ENCODE results near the gene EPHA7.

EPHA7 gene

GRCh38 chr6:93407186-93407585 is 12.2 kb downstream of the EPHA7 start:
- Histone ChIP-seq H3K4me1 (ENCODE audit: low read length) (no peaks in the 10 kb centered on the region), H3K79me2 (ENCODE audit: low read length) (no peaks in the 10 kb centered on the region), H3K4me3 (ENCODE audit: low read length) (no peak overlapping the region), H2AFZ (ENCODE audit: low read depth, low read length) (no peak overlapping the region), H3K9me3 (ENCODE audit: insufficient read depth, low read length) (no peaks in the 10 kb centered on the region), H4K20me1 (ENCODE audit: insufficient read depth, low read length) (no peaks in the 10 kb centered on the region), H3K27me3 (ENCODE audit: low read depth, low read length) (no peaks in the 10 kb centered on the region), H3K27ac (ENCODE audit: low read length) (no peak overlapping the region), H3K36me3 (replicated peaks; ENCODE audit: low read depth, low read length) (no peaks in the 10 kb centered on the region), H3K4me2 (ENCODE audit: low read length) (no peak overlapping the region), H3K9ac (ENCODE audit: low read length) (no peak overlapping the region)
- TF ChIP-seq CTCF (IDR thresholded peaks at IDR 0.05; ENCODE audit: low read depth, low read length) = no peak
- TF ChIP-seq EZH2phosphoT487 (IDR thresholded peaks at IDR 0.05; ENCODE audit: low read depth) = no peak

- no peaks in the 10 kb centered on the region for H3K27me3 ChIP-seq (ENCODE audit: low read depth, low read length)
- TF ChIP-seq EZH2phosphoT487 (IDR thresholded peaks at IDR 0.05; ENCODE audit: low read depth) = no peak
- no peak for TF ChIP-seq CTCF (IDR thresholded peaks at IDR 0.05; ENCODE audit: low read depth, low read length)
- H3K79me2 ChIP-seq (ENCODE audit: low read length) = no peaks in the 10 kb centered on the region
- H2AFZ ChIP-seq (ENCODE audit: low read depth, low read length) = no peak overlapping the region
- no peaks in the 10 kb centered on the region for H3K36me3 ChIP-seq (replicated peaks; ENCODE audit: low read depth, low read length)
- H3K4me1 ChIP-seq (ENCODE audit: low read length) = no peaks in the 10 kb centered on the region
- H4K20me1 ChIP-seq (ENCODE audit: insufficient read depth, low read length) = no peaks in the 10 kb centered on the region
- no peak overlapping the region for H3K9ac ChIP-seq (ENCODE audit: low read length)
- no peak overlapping the region for H3K4me2 ChIP-seq (ENCODE audit: low read length)
- no peak overlapping the region for H3K27ac ChIP-seq (ENCODE audit: low read length)
- no peaks in the 10 kb centered on the region for H3K9me3 ChIP-seq (ENCODE audit: insufficient read depth, low read length)
- no peak overlapping the region for H3K4me3 ChIP-seq (ENCODE audit: low read length)
These were observed 16.0 kb downstream of the EPHA7 start for GRCh38 chr6:93403390-93403789.

- H3K79me2 ChIP-seq (ENCODE audit: low read length) = no peaks in the 10 kb centered on the region
- TF ChIP-seq CTCF (IDR thresholded peaks at IDR 0.05; ENCODE audit: low read depth, low read length) = no peak
- no peak for TF ChIP-seq EZH2phosphoT487 (IDR thresholded peaks at IDR 0.05; ENCODE audit: low read depth)
- no peak overlapping the region for H3K9ac ChIP-seq (ENCODE audit: low read length)
- no peaks in the 10 kb centered on the region for H3K4me1 ChIP-seq (ENCODE audit: low read length)
- no peak overlapping the region for H3K4me3 ChIP-seq (ENCODE audit: low read length)
- H3K4me2 ChIP-seq (ENCODE audit: low read length) = no peak overlapping the region
- no peaks in the 10 kb centered on the region for H4K20me1 ChIP-seq (ENCODE audit: insufficient read depth, low read length)
- H2AFZ ChIP-seq (ENCODE audit: low read depth, low read length) = no peak overlapping the region
- no peaks in the 10 kb centered on the region for H3K27me3 ChIP-seq (ENCODE audit: low read depth, low read length)
- H3K9me3 ChIP-seq (ENCODE audit: insufficient read depth, low read length) = no peaks in the 10 kb centered on the region
- no peak overlapping the region for H3K27ac ChIP-seq (ENCODE audit: low read length)
- H3K36me3 ChIP-seq (replicated peaks; ENCODE audit: low read depth, low read length) = no peaks in the 10 kb centered on the region
These were observed 20.6 kb downstream of the EPHA7 start for GRCh38 chr6:93398723-93399122.

- Histone ChIP-seq H3K79me2 (ENCODE audit: low read length) (no peaks in the 10 kb centered on the region), H3K4me3 (ENCODE audit: low read length) (no peak overlapping the region), H3K4me2 (ENCODE audit: low read length) (no peak overlapping the region), H3K9ac (ENCODE audit: low read length) (no peak overlapping the region), H3K27me3 (ENCODE audit: low read depth, low read length) (no peaks in the 10 kb centered on the region), H3K9me3 (ENCODE audit: insufficient read depth, low read length) (no peaks in the 10 kb centered on the region), H3K27ac (ENCODE audit: low read length) (no peak overlapping the region), H2AFZ (ENCODE audit: low read depth, low read length) (no peak overlapping the region), H3K36me3 (replicated peaks; ENCODE audit: low read depth, low read length) (no peaks in the 10 kb centered on the region), H3K4me1 (ENCODE audit: low read length) (no peaks in the 10 kb centered on the region), H4K20me1 (ENCODE audit: insufficient read depth, low read length) (no peaks in the 10 kb centered on the region)
- TF ChIP-seq CTCF (IDR thresholded peaks at IDR 0.05; ENCODE audit: low read depth, low read length) = no peak
- TF ChIP-seq EZH2phosphoT487 (IDR thresholded peaks at IDR 0.05; ENCODE audit: low read depth) = no peak
These were observed 24.9 kb downstream of the EPHA7 start for GRCh38 chr6:93394471-93394870.

All from OCI-LY3 (cell line).